Activated T-cell treated with anti-CD3 and anti-CD28 coated beads, Interleukin-2, amount 50 U/mL, for 4 hours (primary cell): ENCODE results near the gene KCNJ11. TPM values are rescaled to one million over a fixed set of nuclear protein-coding genes. Genes with fewer than 3 reads are reported as not detected.

Experiments used
- ATAC-seq, 2 donors: fragments of 200-7000 bp; cut with Tn5 transposase; one replicate each; pipeline ENCODE4 v1.10.0; 2021
- DNase-seq: peaks from one replicate; pipeline ENCODE4 v3.0.0-alpha.2; 2020
- H3K27me3 Mint-ChIP-seq: one replicate; pipeline ENCODE4 v1.8.0; 2021; ENCODE audit warnings: low read depth, mixed read lengths
- H3K36me3 Mint-ChIP-seq: one replicate; pipeline ENCODE4 v1.8.0; 2022; ENCODE audit warnings: mixed read lengths; ENCODE audit not compliant: insufficient read depth
- H3K4me1 Mint-ChIP-seq: one replicate; pipeline ENCODE4 v1.8.0; 2021; ENCODE audit warnings: low read depth, mixed read lengths
- H3K4me3 Mint-ChIP-seq: one replicate; pipeline ENCODE4 v1.8.0; 2021; ENCODE audit warnings: mild to moderate bottlenecking, moderate library complexity, mixed read lengths
- H3K9me3 Mint-ChIP-seq: one replicate; pipeline ENCODE4 v1.8.0; 2021; ENCODE audit warnings: mixed read lengths
- total RNA-seq, 3 donors: library from RNA; stranded (reverse); gene quantifications; one replicate each; pipeline ENCODE4 v1.2.1, GENCODE V29; 2021

The KCNJ11 gene
- total RNA-seq, 3 donors from 2014 or later, result 0.60 to 0.95 (median 0.68) TPM

DNA sequence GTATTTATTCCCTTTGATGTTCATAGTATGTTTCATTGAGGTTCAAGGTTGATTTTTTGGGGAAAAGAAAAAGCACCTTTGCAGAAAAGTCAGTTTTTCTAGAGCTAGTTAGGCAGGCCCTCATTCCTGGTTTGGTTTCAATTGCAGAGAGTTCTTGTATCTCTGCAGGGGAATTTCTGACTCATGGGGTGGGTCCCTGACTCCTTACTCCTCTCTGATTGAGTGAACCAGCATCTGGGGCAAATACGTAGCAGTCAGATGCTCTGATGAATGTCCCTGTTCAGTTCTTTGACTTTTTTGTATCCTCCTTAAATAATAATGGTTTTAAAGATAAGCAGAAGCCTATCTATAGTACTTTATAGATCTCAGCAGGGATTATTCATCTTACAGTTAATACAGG lies 44.6 kb downstream of the KCNJ11 start:
- no peak overlapping the region for H3K4me3 Mint-ChIP-seq
- no peaks in the 10 kb centered on the region for H3K9me3 Mint-ChIP-seq
- ATAC-seq, result peak; percentile 91 to 93
- DNase-seq, result peak; percentile 23
- no peaks in the 10 kb centered on the region for H3K27me3 Mint-ChIP-seq
- H3K4me1 Mint-ChIP-seq, result peaks cover 1% of the 10 kb centered on the region
- no peaks in the 10 kb centered on the region for H3K36me3 Mint-ChIP-seq

DNA sequence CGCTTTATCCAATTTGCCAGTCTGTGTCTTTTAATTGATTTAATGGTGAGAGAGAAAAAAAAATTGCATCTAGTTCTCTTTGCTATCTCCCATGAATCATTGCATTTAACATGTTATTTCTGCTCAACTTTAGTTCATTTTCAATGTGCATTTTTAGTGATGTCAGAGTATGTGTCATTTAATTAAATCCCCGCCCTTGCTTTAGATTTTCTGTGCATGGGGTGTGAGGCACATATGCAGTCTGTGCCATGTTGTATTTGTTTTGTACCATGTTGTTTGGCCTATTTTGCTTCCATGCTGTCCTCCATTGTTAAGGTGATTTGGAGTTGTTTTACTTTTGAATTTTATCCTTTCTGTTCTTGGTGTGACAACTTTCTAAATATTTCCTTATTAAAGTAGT lies 45.2 kb downstream of the KCNJ11 start:
- Mint-ChIP-seq H3K4me3 (no peak overlapping the region), H3K9me3 (no peaks in the 10 kb centered on the region), H3K4me1 (peaks cover 1% of the 10 kb centered on the region), H3K36me3 (no peaks in the 10 kb centered on the region), H3K27me3 (no peaks in the 10 kb centered on the region)
- no peak for ATAC-seq
- DNase-seq, result no peak

Other genes with a start within 250 kb of the KCNJ11 start
- 10 to 100 TPM; 22.9 to 25.3 (median 23.9) TPM for gene PIK3C2A, start 180.7 kb downstream of the KCNJ11 start, total RNA-seq
- 10 to 100 TPM; 18.5 to 22.3 (median 19.6) TPM for gene NUCB2, start 111.9 kb downstream of the KCNJ11 start, total RNA-seq
- 1 to 10 TPM; 3.2 to 4.2 (median 3.4) TPM for gene NCR3LG1, start 36.9 kb downstream of the KCNJ11 start, total RNA-seq
- gene ABCC8, start 88.2 kb upstream of the KCNJ11 start, total RNA-seq, result not detected
- not detected for gene USH1C, start 155.8 kb upstream of the KCNJ11 start, total RNA-seq
- not detected for gene OTOG, start 158.6 kb upstream of the KCNJ11 start, total RNA-seq